K562 (cell line): ENCODE results near the gene BCL2L1. TPM values are rescaled to one million over a fixed set of nuclear protein-coding genes. Genes with fewer than 3 reads are reported as not detected.

Experiments
- ATF4 ChIP-seq: fragments of 450-650 bp; formaldehyde crosslinking; IDR thresholded peaks from 2 replicates; pipeline ENCODE4 v1.4.0; 2022; ENCODE audit warnings: mild to moderate bottlenecking, moderate library complexity
- CSDE1 ChIP-seq, 2 experiments: fragments of 450-650 bp; IDR thresholded peaks; 2 replicates each; pipeline ENCODE4 v1.6.1; 2016; ENCODE audit warnings: mild to moderate bottlenecking in 1 of 2
- EP300 ChIP-seq: IDR thresholded peaks from 2 replicates; pipeline ENCODE4 v1.6.1; 2012; ENCODE audit warnings: low read length, improper control_type of control experiment
- FOXJ3 ChIP-seq: sonication (generic); formaldehyde crosslinking; IDR thresholded peaks from 2 replicates; pipeline ENCODE4 v1.4.0; 2020; ENCODE audit warnings: mild to moderate bottlenecking, missing genetic modification reagents
- GABPA ChIP-seq: fragments of 200-800 bp; sonication (Bioruptor generic); conservative IDR thresholded peaks from 2 replicates; pipeline ENCODE4 v1.6.1; 2016; ENCODE audit warnings: low read depth, missing genetic modification characterization, missing compliant biosample characterization
- KLF16 ChIP-seq: IDR thresholded peaks from 2 replicates; pipeline ENCODE4 v1.6.1; 2016; ENCODE audit warnings: antibody characterized with exemption
- MAFF ChIP-seq: IDR thresholded peaks from 2 replicates; pipeline ENCODE4 v1.6.1; 2012; ENCODE audit warnings: low read length, improper control_type of control experiment
- MBD2 ChIP-seq: sonication (generic); IDR thresholded peaks from 2 replicates; pipeline ENCODE4 v1.6.1; 2016; ENCODE audit warnings: low read depth, borderline replicate concordance
- MEF2A ChIP-seq: IDR thresholded peaks from 2 replicates; pipeline ENCODE4 v1.6.1; 2011; ENCODE audit warnings: low read depth, mild to moderate bottlenecking, low read length, moderate library complexity; ENCODE audit not compliant: control insufficient read depth
- MNT ChIP-seq, 2 experiments: fragments of 450-650 bp; conservative IDR thresholded peaks; 2 replicates each; pipeline ENCODE4 v1.6.1; 2017; ENCODE audit warnings: mild to moderate bottlenecking in 2 of 2, moderate library complexity in 2 of 2
- SMARCA4 ChIP-seq: fragments of 450-650 bp; IDR thresholded peaks from 2 replicates; pipeline ENCODE4 v1.6.1; 2016
- SMARCC2 ChIP-seq: fragments of 450-650 bp; IDR thresholded peaks from 2 replicates; pipeline ENCODE4 v1.6.1; 2017; ENCODE audit warnings: antibody characterized with exemption, moderate library complexity, mild to moderate bottlenecking, low read depth
- STAT5A ChIP-seq: IDR thresholded peaks from 2 replicates; pipeline ENCODE4 v1.6.1; 2012; ENCODE audit warnings: low read length, inconsistent platforms, borderline replicate concordance
- TCF7L2 ChIP-seq: fragments of 150-350 bp; IDR thresholded peaks from 2 replicates; pipeline ENCODE4 v1.6.1; 2016; ENCODE audit warnings: low read depth, mild to moderate bottlenecking, low read length, moderate library complexity
- ZKSCAN1 ChIP-seq: fragments of 150-350 bp; IDR thresholded peaks from 2 replicates; pipeline ENCODE4 v1.6.1; 2016; ENCODE audit warnings: low read depth, low read length
- ZNF24 ChIP-seq: fragments of 450-650 bp; IDR thresholded peaks from 2 replicates; pipeline ENCODE4 v1.6.1; 2016
- ZNF347 ChIP-seq: fragments of 450-650 bp; formaldehyde crosslinking; IDR thresholded peaks from 2 replicates; pipeline ENCODE4 v1.4.0; 2020; ENCODE audit warnings: low read depth, mild to moderate bottlenecking, moderate library complexity
- ZNF408 ChIP-seq: fragments of 250-450 bp; sonication (Bioruptor Pico); IDR thresholded peaks from 2 replicates; pipeline ENCODE4 v1.4.0; 2020; ENCODE audit warnings: low read depth, mild to moderate bottlenecking, moderate library complexity
- ZNF76 ChIP-seq: fragments of 250-450 bp; sonication (Bioruptor Pico); IDR thresholded peaks from 2 replicates; pipeline ENCODE4 v1.4.0; 2020; ENCODE audit warnings: mild to moderate bottlenecking, moderate library complexity, borderline replicate concordance
- ZNF766 ChIP-seq: fragments of 200-800 bp; sonication (Bioruptor generic); conservative IDR thresholded peaks from 2 replicates; pipeline ENCODE4 v1.6.1; 2016; ENCODE audit warnings: missing genetic modification characterization, missing compliant biosample characterization
- polyA plus RNA-seq, 8 experiments: library from polyadenylated mRNA; depleted of rRNA in 4 of 8; stranded (reverse) in 5 of 8; unstranded in 3 of 8; fragments of >200 nt; fragmentation: Nextera tagmentation in 2 of 8; fragmentation: Illumina TruSeq in 1 of 8; extraction: Ambion mirVana in 2 of 8; extraction: Trizol in 1 of 8; gene quantifications; 2 replicates each; pipeline versions ENCODE4 v1.2.1 to v1.2.3, GENCODE V29; 2011 to 2014; ENCODE audit warnings: inconsistent platforms in 1 of 8, missing spikeins in 1 of 8
- total RNA-seq, 7 experiments: library from RNA; depleted of rRNA in 6 of 7; stranded (reverse); fragments of >200 nt in 6 of 7; fragmentation: Illumina TruSeq in 2 of 7; extraction: Trizol in 2 of 7; gene quantifications; 2 replicates each; pipeline versions ENCODE4 v1.2.1 to v1.2.3, GENCODE V29; 2011 to 2021; ENCODE audit warnings: low replicate concordance in 1 of 7
- TF ChIP-seq, protein P1 (sequence below): fragments of 250-450 bp; sonication (Bioruptor Pico); IDR thresholded peaks from 2 replicates; pipeline ENCODE4 v1.8.0; 2021; ENCODE audit warnings: mild to moderate bottlenecking, moderate library complexity
- TF ChIP-seq, protein P2 (sequence below): conservative IDR thresholded peaks from 2 replicates; pipeline ENCODE4 v1.6.1; 2011; ENCODE audit warnings: low read depth, mild to moderate bottlenecking, low read length; ENCODE audit not compliant: control insufficient read depth

BCL2L1 gene
- total and polyA plus RNA-seq, 9 of the 15 experiments (the other 6 are each of a cell fraction or from before 2014, with no cell fraction given), result 3.3 to 182 (median 120) TPM

DNA sequence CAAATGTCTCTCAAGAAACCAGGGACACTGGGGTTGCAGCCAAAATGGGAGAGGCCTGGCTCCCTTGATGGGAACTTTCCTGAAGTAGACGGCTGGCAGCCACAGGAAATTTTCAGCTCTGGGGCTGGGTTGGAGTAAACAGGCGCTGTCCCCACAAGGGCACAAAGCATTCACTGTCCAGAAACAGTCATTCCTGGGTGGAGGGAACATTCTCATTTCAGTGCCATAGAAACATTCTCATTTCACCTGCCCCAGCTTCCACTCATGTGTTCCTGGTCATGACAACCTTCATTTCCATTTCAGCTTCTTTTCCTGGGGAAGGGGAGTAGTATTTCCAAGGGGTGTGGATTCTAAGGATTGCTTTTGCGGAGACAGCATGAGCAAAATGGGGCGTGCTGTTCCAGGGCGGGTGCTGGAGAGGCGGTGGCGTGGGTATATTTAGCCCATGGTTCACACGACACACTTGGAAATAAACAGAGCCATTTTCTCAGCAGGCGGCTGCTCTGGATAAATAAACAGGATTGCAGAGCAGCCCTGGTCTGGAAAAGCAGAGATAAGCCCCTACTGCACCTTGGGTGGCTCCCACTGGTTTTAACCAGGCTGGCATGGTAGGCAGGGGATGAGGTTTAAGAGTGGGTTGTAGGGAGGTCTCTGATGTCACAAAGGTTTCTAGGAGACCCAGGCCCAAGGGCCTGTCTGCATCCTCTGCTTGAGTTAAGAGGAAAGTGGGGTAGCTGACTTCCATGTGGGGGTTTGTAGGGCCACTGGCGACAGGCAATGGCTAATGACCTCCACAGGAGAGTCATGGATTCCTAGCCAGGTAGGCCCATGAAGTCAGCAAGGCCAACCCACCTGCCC is 52.1 kb downstream of the BCL2L1 start (continued):
- TF ChIP-seq, protein P1, sequence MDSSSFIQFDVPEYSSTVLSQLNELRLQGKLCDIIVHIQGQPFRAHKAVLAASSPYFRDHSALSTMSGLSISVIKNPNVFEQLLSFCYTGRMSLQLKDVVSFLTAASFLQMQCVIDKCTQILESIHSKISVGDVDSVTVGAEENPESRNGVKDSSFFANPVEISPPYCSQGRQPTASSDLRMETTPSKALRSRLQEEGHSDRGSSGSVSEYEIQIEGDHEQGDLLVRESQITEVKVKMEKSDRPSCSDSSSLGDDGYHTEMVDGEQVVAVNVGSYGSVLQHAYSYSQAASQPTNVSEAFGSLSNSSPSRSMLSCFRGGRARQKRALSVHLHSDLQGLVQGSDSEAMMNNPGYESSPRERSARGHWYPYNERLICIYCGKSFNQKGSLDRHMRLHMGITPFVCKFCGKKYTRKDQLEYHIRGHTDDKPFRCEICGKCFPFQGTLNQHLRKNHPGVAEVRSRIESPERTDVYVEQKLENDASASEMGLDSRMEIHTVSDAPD (CRISPR knock-in tag), result peak; percentile 76; the same call in 1 of the 2 replicates
- TF ChIP-seq ATF4 (CRISPR knock-in tag), result peak; percentile 53; the same call in 1 of the 2 replicates
- peak; percentile 44; the same call in 1 of the 2 replicates for TF ChIP-seq SMARCA4
- TF ChIP-seq ZNF347 (CRISPR knock-in tag), result no peak
- TF ChIP-seq KLF16, result peak; percentile 76; the same call in 1 of the 2 replicates
- no peak for TF ChIP-seq ZNF408
- TF ChIP-seq TCF7L2, result no peak
- peak; percentile 74; the same call in 1 of the 2 replicates for TF ChIP-seq EP300
- TF ChIP-seq ZKSCAN1, result peak; percentile 44; the same call in 1 of the 2 replicates
- no peak for TF ChIP-seq CSDE1 (IDR thresholded peaks at IDR 0.05)
- 0 out of 2 replicates have a peak, but pooled peaks have one; percentile 33 for TF ChIP-seq ZNF76
- TF ChIP-seq ZNF24, result no peak
- no peak for TF ChIP-seq MBD2
- no peak for TF ChIP-seq SMARCC2
- TF ChIP-seq MNT (conservative IDR thresholded peaks at IDR 0.05), result 0 out of 4 replicates have a peak, but pooled peaks of 1 of the 2 experiments have one; percentile 51
- TF ChIP-seq GABPA (tag), result peak; percentile 21; the same call in 1 of the 2 replicates
- TF ChIP-seq MAFF, result no peak
- peak; percentile 77; the same call in 1 of the 2 replicates for TF ChIP-seq MEF2A
- TF ChIP-seq STAT5A, result peak; percentile 62
- no peak for TF ChIP-seq FOXJ3 (CRISPR knock-in tag)
- TF ChIP-seq, protein P2, sequence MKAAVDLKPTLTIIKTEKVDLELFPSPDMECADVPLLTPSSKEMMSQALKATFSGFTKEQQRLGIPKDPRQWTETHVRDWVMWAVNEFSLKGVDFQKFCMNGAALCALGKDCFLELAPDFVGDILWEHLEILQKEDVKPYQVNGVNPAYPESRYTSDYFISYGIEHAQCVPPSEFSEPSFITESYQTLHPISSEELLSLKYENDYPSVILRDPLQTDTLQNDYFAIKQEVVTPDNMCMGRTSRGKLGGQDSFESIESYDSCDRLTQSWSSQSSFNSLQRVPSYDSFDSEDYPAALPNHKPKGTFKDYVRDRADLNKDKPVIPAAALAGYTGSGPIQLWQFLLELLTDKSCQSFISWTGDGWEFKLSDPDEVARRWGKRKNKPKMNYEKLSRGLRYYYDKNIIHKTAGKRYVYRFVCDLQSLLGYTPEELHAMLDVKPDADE, result no peak
- peak; percentile 63 for TF ChIP-seq ZNF766 (CRISPR knock-in tag)
